ENCODE results near the gene TMEM164. TPM values are rescaled to one million over a fixed set of nuclear protein-coding genes. Genes with fewer than 3 reads are reported as not detected.

TMEM164 gene
- total RNA-seq, 6 experiments from 2014 or later: 1.3 to 7.9 (median 2.8) TPM

DNA sequence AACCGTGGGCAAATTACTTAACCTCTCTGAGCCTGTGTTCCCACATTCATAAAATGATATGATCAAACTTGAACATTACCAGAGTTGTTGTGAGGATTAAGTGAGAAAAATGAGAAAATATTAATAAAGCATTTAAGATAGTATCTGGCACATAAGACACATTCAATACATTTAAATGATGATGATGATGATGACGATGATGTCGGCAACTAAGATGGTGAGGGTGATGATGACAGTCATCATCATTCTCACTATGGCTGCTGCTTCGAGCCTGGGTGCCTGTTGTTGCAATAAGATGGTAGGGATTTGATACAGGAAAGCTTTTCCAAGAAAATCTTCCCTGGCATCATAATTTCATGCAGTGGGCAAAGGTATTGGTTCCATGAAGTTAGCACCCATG is 11.1 kb downstream of the TMEM164 start:
- Histone ChIP-seq H3K9me3 (no peaks in the 10 kb centered on the region), H3K4me3 (no peak overlapping the region), H3K4me1 (no peaks in the 10 kb centered on the region), H3K36me3 (no peaks in the 10 kb centered on the region), H3K27ac (no peak overlapping the region), H3K27me3 (peaks cover 0 to 5% of the 10 kb centered on the region in 2 donors)
- 76% methylated on average over 4 of the region's 4 CpGs for WGBS (ENCODE audit: insufficient coverage, low coverage, low lambda C conversion rate, missing lambda C conversion rate)
- ATAC-seq (no peak), DNase-seq (no peak)
- TF ChIP-seq, protein P1, sequence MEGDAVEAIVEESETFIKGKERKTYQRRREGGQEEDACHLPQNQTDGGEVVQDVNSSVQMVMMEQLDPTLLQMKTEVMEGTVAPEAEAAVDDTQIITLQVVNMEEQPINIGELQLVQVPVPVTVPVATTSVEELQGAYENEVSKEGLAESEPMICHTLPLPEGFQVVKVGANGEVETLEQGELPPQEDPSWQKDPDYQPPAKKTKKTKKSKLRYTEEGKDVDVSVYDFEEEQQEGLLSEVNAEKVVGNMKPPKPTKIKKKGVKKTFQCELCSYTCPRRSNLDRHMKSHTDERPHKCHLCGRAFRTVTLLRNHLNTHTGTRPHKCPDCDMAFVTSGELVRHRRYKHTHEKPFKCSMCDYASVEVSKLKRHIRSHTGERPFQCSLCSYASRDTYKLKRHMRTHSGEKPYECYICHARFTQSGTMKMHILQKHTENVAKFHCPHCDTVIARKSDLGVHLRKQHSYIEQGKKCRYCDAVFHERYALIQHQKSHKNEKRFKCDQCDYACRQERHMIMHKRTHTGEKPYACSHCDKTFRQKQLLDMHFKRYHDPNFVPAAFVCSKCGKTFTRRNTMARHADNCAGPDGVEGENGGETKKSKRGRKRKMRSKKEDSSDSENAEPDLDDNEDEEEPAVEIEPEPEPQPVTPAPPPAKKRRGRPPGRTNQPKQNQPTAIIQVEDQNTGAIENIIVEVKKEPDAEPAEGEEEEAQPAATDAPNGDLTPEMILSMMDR (IDR thresholded peaks at IDR 0.05): no peak
- no peak for TF ChIP-seq POLR2A (IDR thresholded peaks at IDR 0.05)
- intact Hi-C loops (cut with DNase I): no loop called here

DNA sequence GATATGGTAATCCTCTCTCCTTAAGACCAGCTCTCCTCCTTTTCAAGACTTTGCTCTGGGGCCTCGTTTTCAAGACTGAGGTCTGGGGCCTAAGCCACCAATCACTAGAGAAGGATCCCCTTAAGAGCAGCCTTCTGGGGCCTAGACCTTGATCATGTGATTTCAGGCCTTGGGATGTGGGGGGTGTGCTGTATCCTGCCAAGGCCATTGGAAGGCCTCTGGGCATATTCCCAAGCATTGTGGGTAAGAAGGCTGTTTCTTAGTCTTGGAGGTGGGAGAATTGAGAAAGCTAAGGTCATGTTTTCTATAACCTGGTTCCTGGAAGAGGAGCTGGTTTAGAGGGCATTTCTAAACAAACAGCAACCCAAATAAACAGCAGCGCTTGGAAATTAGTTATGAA is 12.1 kb downstream of the TMEM164 start:
- DNase-seq (no peak), ATAC-seq (no peak)
- intact Hi-C loops (cut with DNase I): no loop called here
- H3K36me3 ChIP-seq: no peaks in the 10 kb centered on the region
- no peaks in the 10 kb centered on the region for H3K4me1 ChIP-seq
- H3K27me3 ChIP-seq: peaks cover 0 to 5% of the 10 kb centered on the region in 2 donors
- no peak for TF ChIP-seq POLR2A (IDR thresholded peaks at IDR 0.05)
- TF ChIP-seq, protein P1 (IDR thresholded peaks at IDR 0.05): no peak
- no peak overlapping the region for H3K4me3 ChIP-seq
- WGBS (ENCODE audit: insufficient coverage, low coverage, low lambda C conversion rate, missing lambda C conversion rate): 48% methylated on average over 2 of the region's 2 CpGs
- no peak overlapping the region for H3K27ac ChIP-seq
- H3K9me3 ChIP-seq: no peaks in the 10 kb centered on the region

DNA sequence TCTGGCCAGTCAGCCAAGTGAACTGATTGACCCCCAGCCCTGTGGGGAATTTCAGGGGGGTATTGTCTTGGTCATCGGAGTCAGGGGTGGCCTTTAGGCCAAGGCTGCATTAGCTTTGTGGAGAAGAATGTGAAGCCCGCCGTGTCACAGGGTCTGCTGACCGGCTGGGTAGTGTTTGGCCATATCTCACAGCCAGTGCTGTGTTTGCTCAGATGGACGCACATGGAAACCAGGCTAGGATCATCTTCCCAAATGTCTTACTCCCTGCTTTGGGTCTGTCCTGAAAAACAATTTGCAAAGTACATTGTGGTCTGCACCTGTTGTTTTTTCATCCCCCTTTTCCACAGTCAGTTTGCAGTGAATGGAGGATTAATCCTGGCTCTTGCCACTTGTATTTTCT is 13.0 kb downstream of the TMEM164 start:
- Histone ChIP-seq H3K9me3 (no peaks in the 10 kb centered on the region), H3K27ac (no peak overlapping the region), H3K36me3 (no peaks in the 10 kb centered on the region), H3K4me3 (no peak overlapping the region), H3K27me3 (peaks cover 0 to 5% of the 10 kb centered on the region in 2 donors), H3K4me1 (no peaks in the 10 kb centered on the region)
- intact Hi-C loops (cut with DNase I): no loop called here
- ATAC-seq (no peak), DNase-seq (no peak)
- WGBS (ENCODE audit: insufficient coverage, low coverage, low lambda C conversion rate, missing lambda C conversion rate): no CpG with 5 or more reads among the region's 5 CpGs
- TF ChIP-seq, protein P1 (IDR thresholded peaks at IDR 0.05): no peak
- no peak for TF ChIP-seq POLR2A (IDR thresholded peaks at IDR 0.05)

DNA sequence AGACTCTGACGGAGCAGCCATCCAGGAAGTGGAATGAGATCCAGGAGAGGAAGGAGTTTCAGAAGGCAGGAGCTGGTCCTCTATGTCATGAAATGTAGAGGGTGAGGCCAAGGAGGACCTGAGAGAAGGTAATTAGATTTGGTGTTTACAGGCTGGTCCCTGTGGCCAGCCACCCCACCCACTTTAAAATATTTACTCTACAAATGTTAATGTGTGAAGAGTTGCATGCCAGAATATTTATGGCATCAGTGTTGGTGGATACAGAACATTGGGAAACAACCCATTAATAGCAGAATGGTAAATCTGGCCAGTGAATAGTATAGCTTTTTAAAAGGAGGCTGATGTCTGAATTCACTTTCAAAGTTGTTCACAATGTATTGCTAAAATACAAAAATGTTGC is 17.6 kb downstream of the TMEM164 start:
- no peak for DNase-seq
- intact Hi-C loops (cut with DNase I): no loop called here
- 33% methylated on average over 1 of the region's 1 CpG for WGBS (ENCODE audit: insufficient coverage, low coverage, low lambda C conversion rate, missing lambda C conversion rate)
- H3K9me3 ChIP-seq: no peaks in the 10 kb centered on the region
- no peaks in the 10 kb centered on the region for H3K4me1 ChIP-seq
- TF ChIP-seq, protein P1 (IDR thresholded peaks at IDR 0.05): no peak
- TF ChIP-seq POLR2A (IDR thresholded peaks at IDR 0.05): no peak
- no peaks in the 10 kb centered on the region for H3K36me3 ChIP-seq
- H3K27ac ChIP-seq: no peak overlapping the region
- H3K27me3 ChIP-seq: no peaks in the 10 kb centered on the region
- no peak for ATAC-seq
- H3K4me3 ChIP-seq: no peak overlapping the region

All from right lobe of liver (tissue), 6 donors.